ENCODE measurements around the gene SRP14. TPM values are rescaled to one million over a fixed set of nuclear protein-coding genes. Genes with fewer than 3 reads are reported as not detected.

The SRP14 gene
- total RNA-seq, 1 donor from 2014 or later = 320 TPM

DNA sequence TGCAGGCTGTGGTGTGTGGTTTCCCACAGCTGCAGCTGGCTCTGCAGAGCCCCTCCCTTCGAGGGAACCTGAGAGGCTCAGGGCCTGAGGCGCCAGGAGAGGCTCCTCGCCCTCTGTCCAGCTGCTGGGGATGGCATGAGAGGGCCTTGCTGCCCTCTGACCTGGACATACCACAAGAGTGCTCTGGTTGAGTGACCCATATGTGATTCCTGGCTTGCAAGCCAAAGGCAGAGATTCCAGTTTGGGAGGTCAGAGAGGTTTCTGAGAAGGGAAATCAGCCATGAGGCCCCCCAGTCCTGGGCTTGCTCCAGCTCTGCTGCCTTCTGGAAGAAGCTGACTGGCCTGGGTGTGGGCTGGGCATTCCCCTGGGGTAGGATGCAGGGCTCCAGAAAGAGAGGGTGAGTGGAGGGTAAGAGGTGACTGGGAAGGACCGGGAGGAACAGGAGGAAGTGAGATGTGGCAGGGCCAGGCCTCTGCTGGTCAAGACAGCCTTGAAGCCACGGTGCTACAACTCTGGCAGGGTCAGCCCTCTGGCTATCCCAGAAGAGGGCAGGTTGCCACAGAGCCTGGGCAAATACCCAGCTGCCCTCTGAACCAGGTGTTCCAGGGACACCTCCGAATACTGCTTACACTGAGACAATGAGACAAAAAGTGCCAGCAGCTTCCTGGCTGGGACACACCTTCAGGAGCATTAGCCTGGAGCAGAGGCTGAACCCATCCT lies 16.0 kb upstream of the SRP14 start:
- Histone ChIP-seq H2AFZ (ENCODE audit: low read depth, low read length) (no peak overlapping the region), H3K27ac (ENCODE audit: low read depth, low read length) (no peak overlapping the region), H3K4me3 (ENCODE audit: insufficient read depth, low read depth, low read length) (no peak overlapping the region), H3K27me3 (ENCODE audit: insufficient read depth, low read length) (no peaks in the 10 kb centered on the region), H3K9ac (ENCODE audit: low read length) (no peak overlapping the region), H3K36me3 (ENCODE audit: insufficient read depth, low read length) (no peaks in the 10 kb centered on the region), H3K9me3 (ENCODE audit: insufficient read depth, low read depth, low read length) (no peaks in the 10 kb centered on the region), H4K20me1 (ENCODE audit: insufficient read depth, low read length) (no peaks in the 10 kb centered on the region), H3K4me1 (ENCODE audit: insufficient read depth, low read length) (peaks cover 14% of the 10 kb centered on the region), H3K79me2 (ENCODE audit: insufficient read depth, low read length) (no peaks in the 10 kb centered on the region), H3K4me2 (ENCODE audit: low read length) (no peak overlapping the region)
- H3K4me1 Mint-ChIP-seq (ENCODE audit: low read depth, unreplicated experiment) = peaks cover 32% of the 10 kb centered on the region
- H3K9me3 Mint-ChIP-seq (ENCODE audit: unreplicated experiment) = no peaks in the 10 kb centered on the region
- H3K36me3 Mint-ChIP-seq (ENCODE audit: low read depth, unreplicated experiment) = peaks cover 9% of the 10 kb centered on the region
- TF ChIP-seq, protein P1, sequence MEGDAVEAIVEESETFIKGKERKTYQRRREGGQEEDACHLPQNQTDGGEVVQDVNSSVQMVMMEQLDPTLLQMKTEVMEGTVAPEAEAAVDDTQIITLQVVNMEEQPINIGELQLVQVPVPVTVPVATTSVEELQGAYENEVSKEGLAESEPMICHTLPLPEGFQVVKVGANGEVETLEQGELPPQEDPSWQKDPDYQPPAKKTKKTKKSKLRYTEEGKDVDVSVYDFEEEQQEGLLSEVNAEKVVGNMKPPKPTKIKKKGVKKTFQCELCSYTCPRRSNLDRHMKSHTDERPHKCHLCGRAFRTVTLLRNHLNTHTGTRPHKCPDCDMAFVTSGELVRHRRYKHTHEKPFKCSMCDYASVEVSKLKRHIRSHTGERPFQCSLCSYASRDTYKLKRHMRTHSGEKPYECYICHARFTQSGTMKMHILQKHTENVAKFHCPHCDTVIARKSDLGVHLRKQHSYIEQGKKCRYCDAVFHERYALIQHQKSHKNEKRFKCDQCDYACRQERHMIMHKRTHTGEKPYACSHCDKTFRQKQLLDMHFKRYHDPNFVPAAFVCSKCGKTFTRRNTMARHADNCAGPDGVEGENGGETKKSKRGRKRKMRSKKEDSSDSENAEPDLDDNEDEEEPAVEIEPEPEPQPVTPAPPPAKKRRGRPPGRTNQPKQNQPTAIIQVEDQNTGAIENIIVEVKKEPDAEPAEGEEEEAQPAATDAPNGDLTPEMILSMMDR (IDR thresholded peaks at IDR 0.05; ENCODE audit: insufficient read depth, low read depth, low read length) = no peak
- no peak for TF ChIP-seq EZH2 (IDR thresholded peaks at IDR 0.05; ENCODE audit: insufficient read depth, low read length)
- DNase-seq (ENCODE audit: low read depth) = peak; percentile 47
- no peaks in the 10 kb centered on the region for H3K27me3 Mint-ChIP-seq (ENCODE audit: low read depth, unreplicated experiment)
- H3K4me3 Mint-ChIP-seq (ENCODE audit: unreplicated experiment) = no peak overlapping the region
- no peak for FAIRE-seq
- H3K27ac Mint-ChIP-seq (ENCODE audit: unreplicated experiment) = no peak overlapping the region

DNA sequence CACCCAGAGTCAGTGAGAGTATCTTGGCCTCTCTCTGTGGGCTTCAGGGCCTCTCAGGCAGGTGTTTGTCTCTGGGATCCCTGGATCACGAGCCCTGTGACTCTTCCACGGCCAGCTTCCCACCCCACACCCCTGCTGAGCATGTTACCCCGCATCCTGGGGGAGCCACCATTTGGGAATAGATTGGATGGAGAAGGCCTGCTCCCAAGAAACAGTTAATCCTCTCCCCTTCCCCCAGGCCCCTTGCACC lies 15.5 kb upstream of the SRP14 start:
- no peaks in the 10 kb centered on the region for H4K20me1 ChIP-seq (ENCODE audit: insufficient read depth, low read length)
- no peaks in the 10 kb centered on the region for H3K27me3 Mint-ChIP-seq (ENCODE audit: low read depth, unreplicated experiment)
- H3K4me1 ChIP-seq (ENCODE audit: insufficient read depth, low read length) = peaks cover 14% of the 10 kb centered on the region
- H3K36me3 Mint-ChIP-seq (ENCODE audit: low read depth, unreplicated experiment) = peaks cover 9% of the 10 kb centered on the region
- no peak overlapping the region for H3K9ac ChIP-seq (ENCODE audit: low read length)
- no peak overlapping the region for H2AFZ ChIP-seq (ENCODE audit: low read depth, low read length)
- no peaks in the 10 kb centered on the region for H3K79me2 ChIP-seq (ENCODE audit: insufficient read depth, low read length)
- no peaks in the 10 kb centered on the region for H3K9me3 Mint-ChIP-seq (ENCODE audit: unreplicated experiment)
- no peaks in the 10 kb centered on the region for H3K9me3 ChIP-seq (ENCODE audit: insufficient read depth, low read depth, low read length)
- no peak overlapping the region for H3K27ac ChIP-seq (ENCODE audit: low read depth, low read length)
- TF ChIP-seq, protein P1 (IDR thresholded peaks at IDR 0.05; ENCODE audit: insufficient read depth, low read depth, low read length) = no peak
- TF ChIP-seq EZH2 (IDR thresholded peaks at IDR 0.05; ENCODE audit: insufficient read depth, low read length) = no peak
- no peak overlapping the region for H3K27ac Mint-ChIP-seq (ENCODE audit: unreplicated experiment)
- H3K4me2 ChIP-seq (ENCODE audit: low read length) = no peak overlapping the region
- DNase-seq (ENCODE audit: low read depth) (no peak), FAIRE-seq (no peak)
- H3K4me3 Mint-ChIP-seq (ENCODE audit: unreplicated experiment) = no peak overlapping the region
- H3K27me3 ChIP-seq (ENCODE audit: insufficient read depth, low read length) = no peaks in the 10 kb centered on the region
- no peak overlapping the region for H3K4me3 ChIP-seq (ENCODE audit: insufficient read depth, low read depth, low read length)
- no peaks in the 10 kb centered on the region for H3K36me3 ChIP-seq (ENCODE audit: insufficient read depth, low read length)
- H3K4me1 Mint-ChIP-seq (ENCODE audit: low read depth, unreplicated experiment) = peaks cover 32% of the 10 kb centered on the region

DNA sequence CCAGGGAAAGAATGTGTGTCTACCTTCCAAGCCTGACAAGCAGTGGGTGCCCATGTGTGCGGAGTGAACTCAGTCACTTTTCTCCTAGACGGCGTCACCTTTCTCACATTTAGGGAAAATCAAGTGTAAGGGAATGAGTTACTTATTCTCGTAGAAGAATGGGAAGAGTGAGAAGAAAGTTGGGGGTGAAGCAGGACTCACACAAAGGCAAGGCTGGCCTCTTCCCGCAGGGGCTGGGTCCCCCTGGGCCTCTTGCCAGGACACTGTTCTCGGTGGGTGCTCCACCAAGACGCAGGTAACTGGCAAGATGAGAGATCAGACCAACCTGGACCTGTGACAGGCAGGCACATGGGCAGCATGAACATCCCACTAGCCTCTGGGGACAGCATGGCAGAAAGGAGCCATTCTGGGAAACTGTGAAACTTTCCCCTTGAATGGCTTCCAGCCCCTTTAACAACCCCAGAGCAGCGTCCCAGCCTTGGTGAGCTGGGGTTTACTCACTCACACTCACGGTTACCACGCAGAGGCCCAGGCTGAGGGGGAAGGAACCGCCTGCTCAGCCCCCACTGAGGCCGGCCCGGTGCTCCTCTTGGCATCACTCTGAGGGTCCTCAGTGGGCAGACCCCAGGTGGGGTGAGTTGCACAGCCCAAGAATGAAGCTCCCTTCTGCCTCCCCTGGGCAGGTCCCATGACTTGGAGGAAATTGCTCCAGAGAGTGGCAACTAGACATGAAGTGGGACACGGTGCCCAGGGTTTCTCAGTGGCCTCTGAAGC lies 15.0 kb upstream of the SRP14 start:
- Histone ChIP-seq H3K9ac (ENCODE audit: low read length) (no peak overlapping the region), H3K4me3 (ENCODE audit: insufficient read depth, low read depth, low read length) (no peak overlapping the region), H3K36me3 (ENCODE audit: insufficient read depth, low read length) (no peaks in the 10 kb centered on the region), H3K4me2 (ENCODE audit: low read length) (no peak overlapping the region), H3K9me3 (ENCODE audit: insufficient read depth, low read depth, low read length) (no peaks in the 10 kb centered on the region), H3K4me1 (ENCODE audit: insufficient read depth, low read length) (peaks cover 14% of the 10 kb centered on the region), H3K79me2 (ENCODE audit: insufficient read depth, low read length) (no peaks in the 10 kb centered on the region), H3K27me3 (ENCODE audit: insufficient read depth, low read length) (no peaks in the 10 kb centered on the region), H2AFZ (ENCODE audit: low read depth, low read length) (no peak overlapping the region), H4K20me1 (ENCODE audit: insufficient read depth, low read length) (no peaks in the 10 kb centered on the region), H3K27ac (ENCODE audit: low read depth, low read length) (no peak overlapping the region)
- FAIRE-seq = no peak
- Mint-ChIP-seq H3K27me3 (ENCODE audit: low read depth, unreplicated experiment) (no peaks in the 10 kb centered on the region), H3K27ac (ENCODE audit: unreplicated experiment) (peak overlapping the region; percentile 23), H3K4me1 (ENCODE audit: low read depth, unreplicated experiment) (peaks cover 32% of the 10 kb centered on the region), H3K36me3 (ENCODE audit: low read depth, unreplicated experiment) (peaks cover 9% of the 10 kb centered on the region), H3K9me3 (ENCODE audit: unreplicated experiment) (no peaks in the 10 kb centered on the region), H3K4me3 (ENCODE audit: unreplicated experiment) (peak overlapping the region; percentile 2)
- no peak for DNase-seq (ENCODE audit: low read depth)
- TF ChIP-seq, protein P1 (IDR thresholded peaks at IDR 0.05; ENCODE audit: insufficient read depth, low read depth, low read length) = no peak
- no peak for TF ChIP-seq EZH2 (IDR thresholded peaks at IDR 0.05; ENCODE audit: insufficient read depth, low read length)
